Neural cell (in vitro differentiated cells): ENCODE measurements around the gene IL17RB. TPM values are rescaled to one million over a fixed set of nuclear protein-coding genes. Genes with fewer than 3 reads are reported as not detected.

Source experiments
- H2AFZ ChIP-seq: fragments of 200-600, 300-800 bp; sonication (generic), shearing (Covaris generic); 2 replicates; pipeline ENCODE4 v1.6.0; 2014; ENCODE audit warnings: low read depth, mild to moderate bottlenecking, antibody characterized with exemption, low read length, moderate library complexity
- H3F3A ChIP-seq: fragments of 200-600 bp; shearing (Covaris generic); 2 replicates; pipeline ENCODE4 v1.6.1; 2016; ENCODE audit warnings: mild to moderate bottlenecking, moderate library complexity, mixed read lengths, antibody characterized with exemption, low read length; ENCODE audit not compliant: insufficient read depth, poor library complexity, severe bottlenecking
- H3K27ac ChIP-seq: fragments of 200-600, 300-800 bp; sonication (generic), shearing (Covaris generic); 2 replicates; pipeline ENCODE4 v1.5.1; 2014; ENCODE audit warnings: mild to moderate bottlenecking, low read length, moderate library complexity
- H3K27me3 ChIP-seq: fragments of 300-800, 200-600 bp; sonication (generic), shearing (Covaris generic); 2 replicates; pipeline ENCODE4 v1.6.0; 2014; ENCODE audit warnings: mild to moderate bottlenecking, low read depth, low read length, moderate library complexity; ENCODE audit not compliant: insufficient read depth
- H3K36me3 ChIP-seq: fragments of 300-800, 200-600 bp; sonication (generic), shearing (Covaris generic); 2 replicates; pipeline ENCODE4 v1.5.1; 2014; ENCODE audit warnings: mild to moderate bottlenecking, antibody characterized with exemption, low read length, moderate library complexity; ENCODE audit not compliant: insufficient read depth
- H3K4me2 ChIP-seq: fragments of 300-800, 200-600 bp; sonication (generic), shearing (Covaris generic); 2 replicates; pipeline ENCODE4 v1.6.0; 2014; ENCODE audit warnings: mild to moderate bottlenecking, low read length
- H3K4me3 ChIP-seq: fragments of 300-800, 200-600 bp; sonication (generic), shearing (Covaris generic); 2 replicates; pipeline ENCODE4 v1.5.1; 2014; ENCODE audit warnings: mild to moderate bottlenecking, low read length, moderate library complexity
- H3K79me2 ChIP-seq: fragments of 200-600 bp; shearing (Covaris generic); replicated peaks from 2 replicates; pipeline ENCODE4 v1.6.0; 2014; ENCODE audit warnings: mild to moderate bottlenecking, low read length, moderate library complexity; ENCODE audit not compliant: insufficient read depth
- H3K9ac ChIP-seq: fragments of 300-800, 200-600 bp; sonication (generic), shearing (Covaris generic); 2 replicates; pipeline ENCODE4 v1.6.1; 2016; ENCODE audit warnings: mild to moderate bottlenecking, low read length, mixed read lengths
- H3K9me2 ChIP-seq: fragments of 200-600 bp; shearing (Covaris generic); 2 replicates; pipeline ENCODE4 v1.6.1; 2016; ENCODE audit warnings: mild to moderate bottlenecking, low read length, mixed read lengths; ENCODE audit not compliant: insufficient read depth
- H3K9me3 ChIP-seq: fragments of 200-600, 300-800 bp; sonication (generic), shearing (Covaris generic); 2 replicates; pipeline ENCODE4 v1.6.1; 2016; ENCODE audit warnings: mild to moderate bottlenecking, mixed run types, low read length, moderate library complexity, mixed read lengths
- H4K20me1 ChIP-seq: fragments of 200-600 bp; shearing (Covaris generic); 2 replicates; pipeline ENCODE4 v1.6.1; 2016; ENCODE audit warnings: mild to moderate bottlenecking, mixed run types; ENCODE audit not compliant: insufficient read depth
- CTCF ChIP-seq: fragments of 450-650 bp; IDR thresholded peaks from 2 replicates; pipeline ENCODE4 v1.5.1; 2014; ENCODE audit warnings: antibody characterized with exemption, mild to moderate bottlenecking, moderate library complexity; ENCODE audit not compliant: poor library complexity, severe bottlenecking
- EP300 ChIP-seq: fragments of 450-650 bp; conservative IDR thresholded peaks from 2 replicates; pipeline ENCODE4 v1.6.1; 2014; ENCODE audit warnings: antibody characterized with exemption, mild to moderate bottlenecking, moderate library complexity; ENCODE audit not compliant: poor library complexity, severe bottlenecking
- EZH2 ChIP-seq: fragments of 200-600, 300-800 bp; shearing (Covaris generic), sonication (generic); IDR thresholded peaks from 2 replicates; pipeline ENCODE4 v1.6.1; 2014; ENCODE audit warnings: antibody characterized with exemption, low read length, borderline replicate concordance, mild to moderate bottlenecking; ENCODE audit not compliant: insufficient read depth, poor library complexity, severe bottlenecking
- MXI1 ChIP-seq: fragments of 450-650 bp; conservative IDR thresholded peaks from 2 replicates; pipeline ENCODE4 v1.6.1; 2014; ENCODE audit warnings: antibody characterized with exemption, mild to moderate bottlenecking; ENCODE audit not compliant: poor library complexity, severe bottlenecking
- POLR2AphosphoS5 ChIP-seq: IDR thresholded peaks from 2 replicates; pipeline ENCODE4 v1.6.1; 2012
- RAD21 ChIP-seq: fragments of 450-650 bp; conservative IDR thresholded peaks from 2 replicates; pipeline ENCODE4 v1.6.1; 2014; ENCODE audit warnings: antibody characterized with exemption, mild to moderate bottlenecking, moderate library complexity
- REST ChIP-seq: IDR thresholded peaks from 2 replicates; pipeline ENCODE4 v1.6.1; 2012; ENCODE audit warnings: borderline replicate concordance
- SMC3 ChIP-seq: fragments of 450-650 bp; conservative IDR thresholded peaks from 2 replicates; pipeline ENCODE4 v1.6.1; 2014; ENCODE audit warnings: antibody characterized with exemption, mild to moderate bottlenecking, moderate library complexity; ENCODE audit not compliant: poor library complexity
- TAF1 ChIP-seq: IDR thresholded peaks from 2 replicates; pipeline ENCODE4 v1.6.1; 2012; ENCODE audit warnings: low read depth
- polyA plus RNA-seq: library from polyadenylated mRNA; depleted of rRNA; stranded (reverse); fragments of >200 nt; gene quantifications from 2 replicates; pipeline ENCODE4 v1.2.3, GENCODE V29; 2014

The IL17RB gene
- polyA plus RNA-seq, 1 donor from 2014 or later, result 0.83 TPM

- Histone ChIP-seq H2AFZ (no peak overlapping the region), H3K4me2 (no peak overlapping the region), H3K9ac (no peak overlapping the region), H3K9me3 (no peaks in the 10 kb centered on the region), H3F3A (no peaks in the 10 kb centered on the region), H3K36me3 (no peaks in the 10 kb centered on the region), H3K9me2 (no peaks in the 10 kb centered on the region), H3K27ac (no peak overlapping the region), H4K20me1 (no peaks in the 10 kb centered on the region), H3K79me2 (no peaks in the 10 kb centered on the region), H3K4me3 (no peak overlapping the region), H3K27me3 (no peaks in the 10 kb centered on the region)
- TF ChIP-seq EZH2 (no peak), POLR2AphosphoS5 (no peak), SMC3 (no peak), RAD21 (no peak), REST (no peak)
Observed at GRCh38 chr3:53828581-53828980, 17.8 kb upstream of the IL17RB start.

DNA sequence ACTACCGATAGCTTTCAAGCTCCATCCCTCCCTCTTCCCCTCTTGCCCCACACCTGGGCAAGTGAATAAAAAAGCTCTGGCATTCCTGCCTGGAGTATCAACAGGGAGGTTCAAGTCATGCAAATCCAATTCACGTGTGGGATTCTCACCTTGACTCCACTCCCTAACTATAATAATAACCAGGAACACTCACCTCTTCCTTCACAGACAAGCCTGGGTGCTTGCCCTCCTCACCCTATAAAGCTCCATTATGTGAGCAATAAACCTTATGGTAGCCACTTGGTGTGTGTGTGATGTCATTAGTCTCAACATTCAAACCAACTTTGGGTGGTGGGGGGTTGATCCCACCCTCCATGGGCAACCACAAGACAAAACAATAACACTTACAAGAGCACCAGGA lies 16.8 kb upstream of the IL17RB start:
- H3K9me2 ChIP-seq, result no peaks in the 10 kb centered on the region
- no peak overlapping the region for H3K9ac ChIP-seq

More for the DNA sequence above, 16.8 kb upstream of the IL17RB start:
- Histone ChIP-seq H3K4me2 (no peak overlapping the region), H3F3A (no peaks in the 10 kb centered on the region), H3K9me3 (no peaks in the 10 kb centered on the region), H3K36me3 (no peaks in the 10 kb centered on the region), H3K4me3 (no peak overlapping the region), H2AFZ (no peak overlapping the region), H3K27me3 (no peaks in the 10 kb centered on the region), H4K20me1 (no peaks in the 10 kb centered on the region), H3K79me2 (no peaks in the 10 kb centered on the region), H3K27ac (no peak overlapping the region)
- no peak for TF ChIP-seq REST
- TF ChIP-seq POLR2AphosphoS5, result no peak
- TF ChIP-seq SMC3, result no peak
- no peak for TF ChIP-seq RAD21
- no peak for TF ChIP-seq EP300
- no peak for TF ChIP-seq CTCF
- TF ChIP-seq EZH2, result no peak
- no peak for TF ChIP-seq MXI1
- no peak for TF ChIP-seq TAF1
